Stimulated activated CD8-positive, alpha-beta memory T cell treated with anti-CD3 and anti-CD28 coated beads, Interleukin-15, amount 100 ng/mL, for 48 hours (primary cell): ENCODE results near the gene DPCD.
"Not testable (repeated sequence)": the region's sequence is repeated elsewhere in the genome, so short reads cannot be mapped to it uniquely, and the experiment has no call there.

Experiments used
- DNase-seq, 2 donors: peaks; one replicate each; pipeline ENCODE4 v3.0.0-alpha.2; 2020; ENCODE audit warnings: low read depth in 2 of 2

DPCD gene

DNA sequence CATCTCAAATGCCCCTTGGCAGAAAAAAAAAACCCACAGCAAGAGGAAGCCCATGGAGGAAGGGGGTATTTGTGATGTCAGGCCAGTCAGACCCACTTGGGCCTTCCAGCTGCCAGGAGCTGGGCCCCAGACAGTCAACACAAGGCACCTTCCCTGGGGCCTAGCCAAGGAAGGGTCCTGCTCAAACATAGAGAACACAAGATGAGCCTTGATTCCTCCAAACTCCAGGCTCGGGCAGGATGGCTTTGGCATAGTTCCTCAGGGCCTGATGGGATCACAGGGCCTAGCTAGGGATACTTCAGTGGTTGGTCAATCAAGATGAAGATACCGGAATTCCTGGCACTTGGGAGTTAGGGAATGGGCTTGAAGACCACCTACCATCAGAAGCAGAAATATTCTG is 30.8 kb downstream of the DPCD start:
- DNase-seq, result no peak

DNA sequence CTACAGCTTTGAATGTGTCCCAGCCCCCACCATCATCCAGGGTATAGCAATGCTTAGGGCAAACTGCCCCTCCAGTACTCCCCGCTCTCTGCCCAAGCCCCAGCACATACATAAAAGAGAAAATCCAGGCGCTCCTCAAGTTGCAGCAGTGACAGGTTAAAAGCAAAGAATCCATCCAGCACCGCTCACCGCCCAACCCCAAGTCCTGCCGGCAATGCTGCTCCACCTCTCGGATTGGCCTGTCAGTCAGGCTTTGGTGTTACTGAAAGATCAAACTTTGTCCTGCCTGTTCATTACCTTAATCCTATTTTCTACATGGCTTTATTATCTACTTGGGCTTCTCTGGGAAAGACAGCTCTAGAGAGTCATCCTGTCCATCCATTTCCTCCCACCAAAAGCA is 31.9 kb downstream of the DPCD start:
- DNase-seq, result no peak

DNA sequence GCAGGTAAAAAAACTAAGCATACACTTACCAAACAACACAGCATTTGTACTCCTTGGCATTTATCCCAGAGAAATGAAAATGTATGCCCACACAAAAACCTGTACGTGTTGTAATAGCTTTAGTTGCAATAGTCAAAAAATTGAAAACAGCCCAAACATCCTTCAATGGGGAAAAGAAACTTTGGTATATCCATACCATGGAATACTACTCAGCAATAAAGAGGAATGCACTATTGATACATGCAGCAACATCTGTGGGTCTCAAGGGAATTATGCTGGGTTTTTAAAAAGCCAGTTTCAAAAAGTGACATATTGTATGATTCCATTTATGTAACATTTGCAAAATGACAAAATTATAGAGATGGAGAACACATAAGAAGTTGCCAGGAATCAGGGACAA is 35.4 kb downstream of the DPCD start:
- no peak for DNase-seq

DNA sequence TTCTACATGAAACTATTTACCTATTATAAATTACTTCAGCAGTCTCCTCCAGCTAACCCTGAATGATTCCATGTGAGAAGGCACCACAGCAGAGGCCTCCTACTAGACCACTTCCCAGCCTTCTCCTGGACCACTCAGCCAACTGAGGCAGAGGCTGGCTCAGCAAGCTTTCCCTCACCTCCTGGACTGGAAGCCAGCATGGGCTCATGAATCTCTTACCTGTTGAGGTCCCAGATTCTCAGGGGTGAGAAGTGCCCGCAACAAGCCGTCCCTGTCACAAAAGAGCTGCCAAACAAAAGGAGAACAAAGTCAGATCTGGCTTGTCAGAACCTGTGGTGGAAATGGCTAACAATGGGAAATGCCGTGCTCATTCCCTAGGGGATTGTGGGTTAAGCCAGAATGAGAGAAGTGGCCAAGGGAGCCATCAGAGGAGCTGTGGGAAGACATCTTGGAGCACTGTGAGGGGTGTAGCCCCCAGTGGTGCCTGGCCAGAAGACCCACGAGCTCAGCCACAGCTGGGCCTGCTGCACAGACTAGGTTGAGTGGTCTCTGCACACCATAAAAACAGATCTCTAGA is 36.5 kb downstream of the DPCD start:
- DNase-seq, result no peak

- no peak for DNase-seq
Observed at GRCh38 chr10:101625821-101626412, 37.8 kb downstream of the DPCD start.

GRCh38 chr10:101629837-101630632 is 41.9 kb downstream of the DPCD start:
- no peak for DNase-seq

GRCh38 chr10:101630633-101630920 is 42.5 kb downstream of the DPCD start:
- DNase-seq, result no peak

DNA sequence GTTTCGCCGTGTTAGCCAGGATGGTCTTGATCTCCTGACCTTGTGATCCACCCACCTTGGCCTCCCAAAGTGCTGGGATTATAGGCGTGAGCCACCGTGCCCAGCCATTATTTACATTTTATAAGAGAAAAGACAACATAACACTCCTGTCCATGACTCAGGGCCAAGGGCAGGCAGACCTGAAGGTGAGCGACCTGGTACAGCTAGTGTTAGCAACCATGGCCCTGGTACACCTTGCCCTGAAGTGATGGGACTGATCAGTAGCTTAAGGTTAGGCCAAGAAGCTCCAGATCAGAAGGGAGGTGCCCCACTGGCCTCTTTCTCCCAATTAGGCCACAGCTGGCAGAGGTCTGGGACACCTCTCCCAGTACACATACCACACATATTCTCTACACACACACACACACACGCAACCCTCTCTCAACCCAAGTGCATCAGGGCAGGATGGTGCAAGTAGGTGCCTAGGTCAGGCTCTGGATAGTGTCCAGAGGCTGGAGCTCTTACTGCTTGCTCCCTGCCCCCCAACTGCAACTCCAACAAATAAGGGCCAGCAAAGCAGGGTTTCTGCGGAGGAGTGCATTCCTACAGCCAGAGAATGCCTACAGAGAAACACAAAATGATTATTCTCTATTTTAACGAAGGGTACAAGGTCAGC is 43.8 kb downstream of the DPCD start:
- DNase-seq, result no peak

DNA sequence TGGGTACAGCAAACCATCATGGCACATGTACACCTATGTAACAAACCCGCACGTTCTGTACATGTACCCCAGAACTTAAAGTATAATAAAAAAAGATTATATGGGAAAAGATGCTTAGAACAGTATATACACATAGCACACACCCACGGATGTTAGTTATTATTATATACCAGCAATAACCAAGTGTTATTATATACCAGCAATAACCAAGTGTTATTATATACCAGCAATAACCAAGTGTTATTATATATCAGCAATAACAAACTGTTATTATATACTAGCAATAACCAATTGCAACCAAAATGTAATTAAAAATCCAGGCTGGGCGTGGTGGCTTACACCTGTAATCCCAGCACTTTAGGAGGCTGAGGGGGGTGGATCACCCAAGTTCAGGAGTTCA is 45.4 kb downstream of the DPCD start:
- DNase-seq, result not testable (repeated sequence)

DNA sequence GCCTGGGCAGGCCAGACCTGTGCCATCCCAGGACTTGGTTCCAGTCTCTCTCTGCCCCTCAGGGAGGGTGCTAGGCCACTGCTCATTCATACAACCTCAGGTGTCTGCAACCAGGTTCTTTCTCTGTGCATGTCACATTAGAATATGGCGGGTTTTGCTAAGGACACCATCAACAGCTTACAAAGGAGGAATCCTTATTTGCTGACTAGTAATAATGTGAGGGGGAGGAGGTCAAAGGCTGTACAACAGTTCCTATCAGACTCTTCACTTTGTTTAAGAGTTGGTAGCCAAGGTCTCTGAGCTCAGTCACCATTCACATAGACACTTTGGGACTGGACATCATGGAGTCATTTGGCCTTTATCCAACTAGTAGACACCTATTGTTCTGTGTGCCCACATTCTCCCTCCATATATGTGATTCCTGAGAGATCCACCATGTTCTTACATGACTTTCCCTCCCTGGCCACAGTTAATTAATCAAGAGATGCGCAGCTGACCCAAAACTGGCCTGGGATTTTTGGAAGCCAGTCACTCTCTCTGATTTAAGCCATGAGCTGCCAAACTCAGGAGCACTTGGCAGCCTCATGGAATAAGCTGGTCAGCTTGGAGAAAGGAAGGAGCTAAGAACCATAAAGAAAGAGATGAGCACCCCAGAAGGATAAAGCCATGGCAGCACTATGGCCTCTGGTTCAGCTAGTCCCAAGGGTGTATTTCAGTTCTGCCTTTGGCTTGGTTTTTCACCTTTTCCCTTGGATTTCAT is 51.2 kb downstream of the DPCD start:
- no peak for DNase-seq

GRCh38 chr10:101643546-101643945 is 55.4 kb downstream of the DPCD start:
- no peak for DNase-seq

GRCh38 chr10:101644002-101644401 is 55.9 kb downstream of the DPCD start:
- no peak for DNase-seq

GRCh38 chr10:101645659-101646058 is 57.5 kb downstream of the DPCD start:
- no peak for DNase-seq

GRCh38 chr10:101646364-101646763 is 58.2 kb downstream of the DPCD start:
- no peak for DNase-seq

- DNase-seq, result no peak
Observed at GRCh38 chr10:101647255-101647654, 59.1 kb downstream of the DPCD start.

- DNase-seq, result no peak
Observed at GRCh38 chr10:101649525-101650085, 61.5 kb downstream of the DPCD start.

DNA sequence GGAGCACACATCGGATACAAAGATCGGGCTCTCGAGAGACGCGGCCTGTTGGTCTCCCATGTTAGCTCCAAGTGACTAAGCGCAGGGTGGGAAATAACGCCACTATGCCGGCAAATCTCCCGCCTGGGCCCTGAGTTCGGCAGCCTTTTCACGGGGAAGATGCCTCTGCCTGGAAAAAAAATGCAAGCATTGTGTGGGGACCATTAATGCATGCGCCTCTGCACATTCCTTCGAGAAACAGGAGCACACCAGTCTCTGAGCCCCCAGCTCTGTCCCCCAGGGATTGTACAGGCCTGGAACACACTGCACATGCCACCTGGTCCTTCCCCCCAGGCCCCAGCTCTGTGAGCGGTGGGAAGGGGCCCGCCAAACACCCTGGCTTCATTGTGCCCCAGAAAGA is 62.7 kb downstream of the DPCD start:
- DNase-seq, result no peak

DNA sequence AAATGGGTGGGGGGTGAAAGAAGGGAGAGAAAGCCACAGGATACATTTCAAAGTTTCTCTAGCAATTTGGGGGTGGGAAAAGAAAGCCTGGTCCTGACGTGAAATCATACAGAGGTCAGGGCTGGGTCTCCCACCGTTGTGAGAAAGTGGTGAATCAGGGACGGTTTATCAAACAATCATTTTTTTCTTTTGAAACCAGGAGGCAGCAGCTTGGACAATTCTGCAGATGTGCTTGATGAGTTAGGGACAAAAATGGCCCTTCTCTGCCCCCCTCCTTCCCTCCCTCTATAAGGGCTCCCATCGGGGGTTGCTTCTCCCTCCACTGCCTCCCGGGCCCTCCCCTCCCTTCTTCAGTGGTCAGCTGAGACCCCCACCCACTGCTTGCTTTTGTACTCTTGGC is 63.2 kb downstream of the DPCD start:
- DNase-seq, result no peak

- no peak for DNase-seq
Observed at GRCh38 chr10:101653536-101653935, 65.4 kb downstream of the DPCD start.

DNA sequence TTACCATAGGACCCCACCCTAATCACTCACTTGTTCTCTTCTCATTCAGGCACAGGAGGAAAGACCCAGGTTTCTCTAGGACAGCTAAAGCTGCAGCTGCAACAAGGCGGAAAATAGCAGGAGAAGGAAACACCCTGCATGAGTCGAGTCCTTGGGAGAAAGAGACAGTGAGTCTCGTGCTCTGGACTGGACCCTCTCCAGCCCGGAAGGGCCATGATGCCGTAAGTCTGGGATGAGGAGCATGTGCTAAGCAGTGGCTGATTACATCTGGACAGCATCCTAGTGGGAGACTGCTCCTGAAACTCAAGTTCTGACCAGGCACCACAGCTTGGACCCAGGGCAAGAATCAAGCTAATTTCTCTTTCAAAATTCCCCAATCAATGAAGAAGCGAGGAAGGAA is 67.4 kb downstream of the DPCD start:
- no peak for DNase-seq

- no peak for DNase-seq
Observed at GRCh38 chr10:101656890-101657289, 68.8 kb downstream of the DPCD start.

GRCh38 chr10:101658975-101659374 is 70.9 kb downstream of the DPCD start:
- no peak for DNase-seq
